A549 (cell line): Measurements from ENCODE around the gene SPC25. TPM values are rescaled to one million over a fixed set of nuclear protein-coding genes. Genes with fewer than 3 reads are reported as not detected.

ENCODE experiments used
- ATAC-seq, 2 experiments: fragments of 200-7000 bp in 1 of 2; fragments of >200 bp in 1 of 2; cut with Nextera tagmentation in 1 of 2; cut with Tn5 transposase in 1 of 2; 3 replicates each; pipeline versions ENCODE4 v1.8.0 to v1.9.1; 2018 to 2020; ENCODE audit warnings: mild to moderate bottlenecking in 1 of 2, moderate library complexity in 1 of 2
- CTCF ChIA-PET: fragments of 300-600 bp; sonication (Branson Sonifier 250); formaldehyde crosslinking; extraction: SDS; loops from one replicate; lab custom pipeline; 2021; ENCODE audit warnings: antibody characterized with exemption, inconsistent platforms; lab: Yijun Ruan, JAX
- POLR2A ChIA-PET: fragments of 350-600 bp; formaldehyde crosslinking; extraction: SDS; loops from one replicate; lab custom pipeline; 2021; ENCODE audit warnings: antibody characterized with exemption, inconsistent platforms; lab: Yijun Ruan, JAX
- DNase-seq, 2 experiments: peaks; one replicate each; pipeline versions ENCODE4 v3.0.0 to v3.0.0-alpha.2; 2011 to 2016; ENCODE audit warnings: low read depth in 1 of 2, low spot score in 1 of 2
- FAIRE-seq: peaks from 2 replicates; lab custom pipeline; 2011; peaks lifted over from hg19 to GRCh38; lab: Jason Lieb, UNC
- H3K27ac ChIP-seq, 2 experiments: fragments of >200 bp; sonication (Bioruptor Twin); formaldehyde crosslinking; 3 replicates each; pipeline ENCODE4 v1.5.1; 2016 to 2017
- H3K4me1 ChIP-seq: fragments of >200 bp; sonication (Bioruptor Twin); formaldehyde crosslinking; 3 replicates; pipeline ENCODE4 v1.6.1; 2016
- H3K4me2 ChIP-seq: fragments of >200 bp; sonication (Bioruptor Twin); formaldehyde crosslinking; 3 replicates; pipeline ENCODE4 v1.6.1; 2016
- H3K4me3 ChIP-seq: fragments of >200 bp; sonication (Bioruptor Twin); formaldehyde crosslinking; 3 replicates; pipeline ENCODE4 v1.5.1; 2016
- H3K9me3 ChIP-seq: fragments of >200 bp; sonication (Bioruptor Twin); formaldehyde crosslinking; 3 replicates; pipeline ENCODE4 v1.6.1; 2016
- BHLHE40 ChIP-seq: IDR thresholded peaks from 2 replicates; pipeline ENCODE4 v1.6.1; 2012; ENCODE audit warnings: low read depth, low read length, inconsistent platforms
- CBX2 ChIP-seq: fragments of 200-600 bp; sonication (generic); IDR thresholded peaks from 2 replicates; pipeline ENCODE4 v1.6.1; 2016; ENCODE audit warnings: low read depth, mild to moderate bottlenecking, borderline replicate concordance
- CEBPB ChIP-seq, 2 experiments: fragments of >200 bp in 1 of 2; sonication (Bioruptor Twin) in 1 of 2; formaldehyde crosslinking in 1 of 2; IDR thresholded peaks; 2 replicates each; pipeline ENCODE4 v1.6.1; 2012 to 2016
- CHD2 ChIP-seq: fragments of 150-350 bp; IDR thresholded peaks from 2 replicates; pipeline ENCODE4 v1.6.1; 2014; ENCODE audit warnings: low read length; ENCODE audit not compliant: partially characterized antibody
- CHD4 ChIP-seq: fragments of 200-600 bp; sonication (generic); IDR thresholded peaks from 2 replicates; pipeline ENCODE4 v1.6.1; 2016; ENCODE audit warnings: antibody characterized with exemption, mild to moderate bottlenecking, borderline replicate concordance
- EHF ChIP-seq: fragments of 250-450 bp; sonication (Bioruptor Pico); IDR thresholded peaks from 2 replicates; pipeline ENCODE4 v1.5.0; 2020; ENCODE audit warnings: mild to moderate bottlenecking
- ESRRA ChIP-seq: fragments of 150-350 bp; IDR thresholded peaks from 2 replicates; pipeline ENCODE4 v1.6.1; 2014; ENCODE audit warnings: mild to moderate bottlenecking, low read length, borderline replicate concordance
- FOSL2 ChIP-seq, 2 experiments: fragments of 450-650 bp in 1 of 2; fragments of >200 bp in 1 of 2; sonication (Bioruptor Twin) in 1 of 2; formaldehyde crosslinking; IDR thresholded peaks; 2 replicates each; pipeline versions ENCODE4 v1.5.0 to v1.6.1; 2016 to 2020; ENCODE audit warnings: mild to moderate bottlenecking in 1 of 2, moderate library complexity in 1 of 2
- HDAC2 ChIP-seq: fragments of 200-600 bp; sonication (generic); IDR thresholded peaks from 2 replicates; pipeline ENCODE4 v1.6.1; 2016
- HEYL ChIP-seq: fragments of 250-450 bp; sonication (Bioruptor Pico); IDR thresholded peaks from 2 replicates; pipeline ENCODE4 v1.8.0; 2021; ENCODE audit warnings: mild to moderate bottlenecking, moderate library complexity
- KDM1A ChIP-seq: fragments of 200-600 bp; sonication (generic); IDR thresholded peaks from 2 replicates; pipeline ENCODE4 v1.6.1; 2016; ENCODE audit warnings: low read depth, mild to moderate bottlenecking
- KDM5A ChIP-seq: fragments of 200-600 bp; sonication (generic); IDR thresholded peaks from 2 replicates; pipeline ENCODE4 v1.6.1; 2016; ENCODE audit warnings: antibody characterized with exemption, mild to moderate bottlenecking
- MAFK ChIP-seq: fragments of 450-650 bp; IDR thresholded peaks from 2 replicates; pipeline ENCODE4 v1.6.1; 2014; ENCODE audit not compliant: partially characterized antibody
- MAZ ChIP-seq: fragments of 150-350 bp; IDR thresholded peaks from 2 replicates; pipeline ENCODE4 v1.6.1; 2014; ENCODE audit warnings: antibody characterized with exemption, low read depth, low read length, borderline replicate concordance
- MYC ChIP-seq: IDR thresholded peaks from 2 replicates; pipeline ENCODE4 v1.6.1; 2012; ENCODE audit warnings: mild to moderate bottlenecking, inconsistent platforms, low read length, improper control_type of control experiment, borderline replicate concordance
- PHF8 ChIP-seq: fragments of 200-600 bp; sonication (generic); IDR thresholded peaks from 2 replicates; pipeline ENCODE4 v1.6.1; 2016; ENCODE audit warnings: low read depth, mild to moderate bottlenecking, antibody characterized with exemption, moderate library complexity, borderline replicate concordance
- POLR2A ChIP-seq: IDR thresholded peaks from 2 replicates; pipeline ENCODE4 v1.6.1; 2012; ENCODE audit warnings: mild to moderate bottlenecking, low read length
- POLR2AphosphoS2 ChIP-seq: conservative IDR thresholded peaks from 2 replicates; pipeline ENCODE4 v1.6.1; 2012; ENCODE audit warnings: low read length, improper control_type of control experiment, inconsistent platforms
- RAD21 ChIP-seq, 2 experiments: fragments of >200 bp in 1 of 2; sonication (Bioruptor Twin) in 1 of 2; formaldehyde crosslinking in 1 of 2; IDR thresholded peaks in 1 of 2; conservative IDR thresholded peaks in 1 of 2; 2 replicates in 1 of 2; 3 replicates in 1 of 2; pipeline ENCODE4 v1.6.1; 2012 to 2018; ENCODE audit warnings: inconsistent platforms in 1 of 2
- RCOR1 ChIP-seq: fragments of 150-350 bp; IDR thresholded peaks from 2 replicates; pipeline ENCODE4 v1.6.1; 2014; ENCODE audit warnings: antibody characterized with exemption, low read length, low read depth
- SMC3 ChIP-seq: fragments of >200 bp; sonication (Bioruptor Twin); formaldehyde crosslinking; IDR thresholded peaks from 3 replicates; pipeline ENCODE4 v1.6.1; 2018; ENCODE audit warnings: inconsistent platforms
- TFCP2L1 ChIP-seq: fragments of 250-450 bp; sonication (Bioruptor Pico); IDR thresholded peaks from 2 replicates; pipeline ENCODE4 v1.5.0; 2021; ENCODE audit warnings: mild to moderate bottlenecking
- ZSCAN20 ChIP-seq: fragments of 250-450 bp; sonication (Bioruptor Pico); IDR thresholded peaks from 2 replicates; pipeline ENCODE4 v1.8.0; 2022; ENCODE audit warnings: mild to moderate bottlenecking, moderate library complexity
- WGBS: methylation state at CpG from one replicate; pipeline ENCODE4 v1.1.6; 2017; ENCODE audit errors: missing lambda C conversion rate; 5-methylcytosine and 5-hydroxymethylcytosine counted together
- polyA plus RNA-seq, 4 experiments: library from polyadenylated mRNA; depleted of rRNA in 3 of 4; stranded (reverse); fragments of >200 nt; fragmentation: RNase III in 1 of 4; extraction: RNeasy Plus Mini Kit Qiagen cat#74134 plus additional on column Dnase treatment in 1 of 4; gene quantifications; 2 replicates in 3 of 4; 3 replicates in 1 of 4; pipeline ENCODE4 v1.2.3, GENCODE V29; 2011 to 2017
- TF ChIP-seq, protein P1 (sequence below): fragments of >200 bp; sonication (Bioruptor Twin); formaldehyde crosslinking; IDR thresholded peaks from 2 replicates; pipeline ENCODE4 v1.6.1; 2016
- TF ChIP-seq, protein P2 (sequence below): fragments of 250-450 bp; sonication (Bioruptor Pico); IDR thresholded peaks from 2 replicates; pipeline ENCODE4 v1.5.0; 2021; ENCODE audit warnings: mild to moderate bottlenecking, moderate library complexity, borderline replicate concordance
- TF ChIP-seq, protein P3 (sequence below): fragments of 150-350 bp; IDR thresholded peaks from 2 replicates; pipeline ENCODE4 v1.6.1; 2014; ENCODE audit warnings: low read depth, mild to moderate bottlenecking, low read length
- TF ChIP-seq, protein P4 (sequence below): IDR thresholded peaks from 2 replicates; pipeline ENCODE4 v1.6.1; 2012

Gene SPC25
- polyA plus RNA-seq, 2 of the 4 experiments (the other 2 are of a cell fraction), result 23.9 to 27.8 TPM

DNA sequence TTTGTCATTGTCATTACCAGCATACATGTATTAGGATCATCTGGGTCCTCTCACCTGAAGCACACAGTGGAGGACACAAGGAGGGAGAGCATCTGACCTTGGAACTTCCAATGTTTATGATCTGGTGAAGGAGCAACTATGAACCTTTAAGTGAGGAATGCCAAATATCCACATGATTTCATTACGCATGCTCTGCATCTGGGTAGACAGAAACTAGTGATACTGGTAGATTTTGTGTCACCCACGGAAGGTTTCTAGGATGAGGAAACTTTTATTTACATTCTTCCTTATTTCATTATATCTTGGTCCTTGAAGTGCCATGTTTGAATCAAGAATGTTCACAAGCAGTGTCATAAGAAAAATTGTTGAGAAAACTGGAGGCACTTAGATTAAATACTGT lies 32.1 kb downstream of the SPC25 start:
- H3K4me2 ChIP-seq, result no peak overlapping the region
- DNase-seq, result no peak
- ATAC-seq, result no peak
- 0 out of 3 replicates have a peak, but pooled peaks cover 3% of the 10 kb centered on the region for H3K4me1 ChIP-seq
- WGBS, result 93% methylated on average over 2 of the region's 2 CpGs
- H3K27ac ChIP-seq, result no peak overlapping the region
- no peak for TF ChIP-seq RCOR1
- no peak for TF ChIP-seq ESRRA
- TF ChIP-seq KDM5A, result no peak
- TF ChIP-seq, all 56 proteins: peak for 0
- Histone ChIP-seq H3K9me3 (no peaks in the 10 kb centered on the region), H3K4me3 (no peak overlapping the region)
- POLR2A ChIA-PET, result no interaction called here
- no peak for FAIRE-seq
- CTCF ChIA-PET, result no interaction called here

DNA sequence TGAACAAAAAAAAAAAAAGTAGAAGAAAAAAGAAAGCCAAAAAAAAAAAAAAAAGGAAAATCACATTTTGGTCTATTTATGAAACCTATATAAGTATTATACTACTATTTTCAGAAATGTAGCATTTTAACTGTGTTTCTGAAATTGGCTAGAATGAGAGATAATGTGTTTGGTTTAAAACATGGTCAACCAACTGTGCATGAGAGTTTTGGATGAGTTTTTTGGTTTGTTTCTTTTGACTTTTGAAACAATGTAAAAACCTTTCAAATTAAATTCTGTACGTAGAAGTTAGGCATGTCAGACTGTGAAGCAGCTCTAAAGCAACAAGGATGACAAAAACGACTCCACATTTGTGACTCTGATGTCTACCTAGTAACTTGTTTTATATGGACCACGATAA lies 34.6 kb downstream of the SPC25 start:
- H3K27ac ChIP-seq, result no peak overlapping the region
- TF ChIP-seq, protein P1, sequence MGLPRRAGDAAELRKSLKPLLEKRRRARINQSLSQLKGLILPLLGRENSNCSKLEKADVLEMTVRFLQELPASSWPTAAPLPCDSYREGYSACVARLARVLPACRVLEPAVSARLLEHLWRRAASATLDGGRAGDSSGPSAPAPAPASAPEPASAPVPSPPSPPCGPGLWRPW, result no peak
- no peak for TF ChIP-seq MAZ
- no peak for TF ChIP-seq POLR2AphosphoS2
- TF ChIP-seq BHLHE40, result no peak
- no peak for TF ChIP-seq FOSL2 (IDR thresholded peaks at IDR 0.05)
- TF ChIP-seq FOSL2 (CRISPR knock-in tag; IDR thresholded peaks at IDR 0.05), result no peak
- no peak for TF ChIP-seq KDM1A
- no peak for TF ChIP-seq CHD2
- TF ChIP-seq CEBPB (IDR thresholded peaks at IDR 0.05), result no peak
- no peak for TF ChIP-seq POLR2A
- TF ChIP-seq CBX2, result no peak
- no peak for TF ChIP-seq CHD4
- no peak for TF ChIP-seq RAD21 (conservative IDR thresholded peaks at IDR 0.05 in 1 of 2, IDR thresholded peaks at IDR 0.05 in 1 of 2)
- TF ChIP-seq ZSCAN20 (CRISPR knock-in tag), result no peak
- TF ChIP-seq, protein P2, sequence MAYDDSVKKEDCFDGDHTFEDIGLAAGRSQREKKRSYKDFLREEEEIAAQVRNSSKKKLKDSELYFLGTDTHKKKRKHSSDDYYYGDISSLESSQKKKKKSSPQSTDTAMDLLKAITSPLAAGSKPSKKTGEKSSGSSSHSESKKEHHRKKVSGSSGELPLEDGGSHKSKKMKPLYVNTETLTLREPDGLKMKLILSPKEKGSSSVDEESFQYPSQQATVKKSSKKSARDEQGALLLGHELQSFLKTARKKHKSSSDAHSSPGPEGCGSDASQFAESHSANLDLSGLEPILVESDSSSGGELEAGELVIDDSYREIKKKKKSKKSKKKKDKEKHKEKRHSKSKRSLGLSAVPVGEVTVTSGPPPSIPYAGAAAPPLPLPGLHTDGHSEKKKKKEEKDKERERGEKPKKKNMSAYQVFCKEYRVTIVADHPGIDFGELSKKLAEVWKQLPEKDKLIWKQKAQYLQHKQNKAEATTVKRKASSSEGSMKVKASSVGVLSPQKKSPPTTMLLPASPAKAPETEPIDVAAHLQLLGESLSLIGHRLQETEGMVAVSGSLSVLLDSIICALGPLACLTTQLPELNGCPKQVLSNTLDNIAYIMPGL (CRISPR knock-in tag), result no peak
- no peak for TF ChIP-seq PHF8
- no peak for TF ChIP-seq ESRRA
- no peak for TF ChIP-seq EHF (CRISPR knock-in tag)
- TF ChIP-seq HDAC2, result no peak
- no peak for TF ChIP-seq MYC
- ChIA-PET POLR2A (no interaction called here), CTCF (no interaction called here)
- H3K4me2 ChIP-seq, result no peak overlapping the region
- 94% methylated on average over 3 of the region's 3 CpGs for WGBS
- FAIRE-seq (no peak), DNase-seq (no peak), ATAC-seq (no peak)
- no peaks in the 10 kb centered on the region for H3K9me3 ChIP-seq
- H3K4me3 ChIP-seq, result no peak overlapping the region
- H3K4me1 ChIP-seq, result peaks cover 9% of the 10 kb centered on the region; the same call in 1 of the 3 replicates

DNA sequence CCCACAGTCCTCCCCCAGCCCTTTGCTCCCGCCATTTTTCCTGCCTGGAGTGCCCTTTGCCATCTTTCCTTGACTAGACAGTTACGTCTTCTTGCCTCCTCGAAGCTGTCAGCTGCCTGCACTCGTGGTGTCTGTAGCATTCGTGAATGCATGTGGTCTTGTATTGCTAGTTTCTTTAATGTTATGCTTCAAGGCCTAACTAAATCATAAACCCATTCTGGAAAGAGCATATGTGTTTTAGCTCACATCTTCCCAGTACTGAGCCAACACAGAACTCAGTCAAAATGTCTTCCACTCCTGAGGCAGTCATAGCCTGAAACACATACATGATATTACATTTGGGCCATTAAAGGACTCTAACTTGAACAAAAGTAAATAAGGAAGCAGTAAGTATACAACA lies 35.6 kb downstream of the SPC25 start:
- CTCF ChIA-PET, result interaction anchor here (0.6 kb wide), 1 partner anchor 903 kb away, joined by 3 read pairs; no protein-coding TSS in a partner anchor
- Histone ChIP-seq H3K4me1 (peaks cover 12% of the 10 kb centered on the region; the same call in 1 of the 3 replicates), H3K4me3 (no peak overlapping the region), H3K4me2 (no peak overlapping the region), H3K9me3 (no peaks in the 10 kb centered on the region), H3K27ac (no peak overlapping the region)
- 90% methylated on average over 5 of the region's 5 CpGs for WGBS
- FAIRE-seq, result no peak
- DNase-seq, result no peak
- TF ChIP-seq TFCP2L1 (CRISPR knock-in tag) (no peak), MYC (no peak), HEYL (CRISPR knock-in tag) (no peak), FOSL2 (IDR thresholded peaks at IDR 0.05) (no peak), FOSL2 (CRISPR knock-in tag; IDR thresholded peaks at IDR 0.05) (no peak), SMC3 (no peak), CHD4 (no peak), BHLHE40 (no peak), MAFK (no peak)
- TF ChIP-seq, protein P1, result no peak
- TF ChIP-seq, protein P3, sequence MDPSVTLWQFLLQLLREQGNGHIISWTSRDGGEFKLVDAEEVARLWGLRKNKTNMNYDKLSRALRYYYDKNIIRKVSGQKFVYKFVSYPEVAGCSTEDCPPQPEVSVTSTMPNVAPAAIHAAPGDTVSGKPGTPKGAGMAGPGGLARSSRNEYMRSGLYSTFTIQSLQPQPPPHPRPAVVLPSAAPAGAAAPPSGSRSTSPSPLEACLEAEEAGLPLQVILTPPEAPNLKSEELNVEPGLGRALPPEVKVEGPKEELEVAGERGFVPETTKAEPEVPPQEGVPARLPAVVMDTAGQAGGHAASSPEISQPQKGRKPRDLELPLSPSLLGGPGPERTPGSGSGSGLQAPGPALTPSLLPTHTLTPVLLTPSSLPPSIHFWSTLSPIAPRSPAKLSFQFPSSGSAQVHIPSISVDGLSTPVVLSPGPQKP, result no peak
- TF ChIP-seq, protein P4, sequence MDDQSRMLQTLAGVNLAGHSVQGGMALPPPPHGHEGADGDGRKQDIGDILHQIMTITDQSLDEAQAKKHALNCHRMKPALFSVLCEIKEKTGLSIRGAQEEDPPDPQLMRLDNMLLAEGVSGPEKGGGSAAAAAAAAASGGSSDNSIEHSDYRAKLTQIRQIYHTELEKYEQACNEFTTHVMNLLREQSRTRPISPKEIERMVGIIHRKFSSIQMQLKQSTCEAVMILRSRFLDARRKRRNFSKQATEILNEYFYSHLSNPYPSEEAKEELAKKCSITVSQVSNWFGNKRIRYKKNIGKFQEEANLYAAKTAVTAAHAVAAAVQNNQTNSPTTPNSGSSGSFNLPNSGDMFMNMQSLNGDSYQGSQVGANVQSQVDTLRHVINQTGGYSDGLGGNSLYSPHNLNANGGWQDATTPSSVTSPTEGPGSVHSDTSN, result no peak
- TF ChIP-seq, all 56 proteins: peak for 0
- POLR2A ChIA-PET, result no interaction called here
- no peak for ATAC-seq
